GM21423 (cell line): Measurements from ENCODE around the gene TMOD3.

Source experiments
- ATAC-seq: cut with Tn5 transposase; IDR thresholded peaks from one replicate; pipeline ENCODE4 v1.9.1; 2021; ENCODE audit warnings: mild to moderate bottlenecking, moderate library complexity; ENCODE audit not compliant: unreplicated experiment

Gene TMOD3

GRCh38 chr15:51907136-51907862 lies 77.8 kb downstream of the TMOD3 start:
- no peak for ATAC-seq

DNA sequence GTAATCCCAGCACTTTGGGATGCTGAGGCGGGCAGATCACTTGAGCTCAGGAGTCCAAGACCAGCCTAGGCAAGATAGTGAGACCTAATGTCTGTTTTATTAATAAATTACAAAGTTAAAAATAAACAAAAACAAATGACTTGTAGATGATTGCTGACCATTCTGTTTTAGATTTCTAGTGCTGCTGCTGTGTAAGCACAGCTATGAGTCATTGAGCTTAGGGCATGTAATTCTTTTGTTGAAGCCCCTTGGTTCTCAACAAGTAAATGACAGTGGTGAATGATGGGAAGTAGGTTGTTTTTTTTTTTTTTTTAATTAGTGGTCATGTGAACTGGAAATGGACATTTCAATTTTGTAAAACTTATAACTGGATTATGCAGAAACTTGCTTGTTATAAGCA lies 78.9 kb downstream of the TMOD3 start:
- ATAC-seq = no peak

DNA sequence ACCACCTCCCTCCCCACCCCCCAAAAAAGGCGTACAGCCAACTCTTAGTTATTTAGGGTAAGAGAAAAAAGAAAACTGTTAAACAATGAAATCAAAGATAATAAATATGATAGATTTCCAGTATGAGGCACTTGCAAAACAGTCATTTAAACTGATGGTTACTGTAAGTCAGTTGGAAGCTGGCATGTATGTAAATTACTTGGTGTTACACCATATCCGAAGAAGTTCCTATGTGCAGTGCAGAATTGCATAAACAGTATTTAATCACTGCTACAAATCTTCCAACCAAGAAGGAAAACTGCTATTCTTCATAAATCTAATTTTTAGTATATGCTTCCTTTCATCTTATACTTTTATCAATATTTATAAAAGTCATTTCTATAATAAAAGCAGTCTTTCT lies 80.1 kb downstream of the TMOD3 start:
- no peak for ATAC-seq

DNA sequence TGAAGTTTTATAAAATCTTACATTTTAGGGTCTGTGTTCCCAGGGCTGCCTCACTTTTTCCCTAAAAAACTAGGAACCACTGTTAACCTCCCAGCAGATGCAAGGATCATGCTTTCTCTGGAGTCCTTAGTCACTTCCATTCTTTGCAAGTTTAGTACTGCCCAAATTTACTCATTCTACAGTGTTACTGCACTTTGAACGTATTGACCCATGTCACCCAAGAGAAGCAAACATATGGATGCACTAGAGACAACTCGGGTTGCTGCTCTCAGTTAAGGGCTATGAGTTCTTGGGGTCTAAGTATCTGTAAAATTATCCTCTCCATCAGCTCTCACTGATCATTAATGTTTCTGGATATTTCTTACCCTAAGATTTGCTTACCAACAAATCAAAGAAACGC lies 83.1 kb downstream of the TMOD3 start:
- no peak for ATAC-seq

GRCh38 chr15:51917493-51917892 lies 88.0 kb downstream of the TMOD3 start:
- no peak for ATAC-seq

- no peak for ATAC-seq
Measured at GRCh38 chr15:51924156-51925068, 95.0 kb downstream of the TMOD3 start.

DNA sequence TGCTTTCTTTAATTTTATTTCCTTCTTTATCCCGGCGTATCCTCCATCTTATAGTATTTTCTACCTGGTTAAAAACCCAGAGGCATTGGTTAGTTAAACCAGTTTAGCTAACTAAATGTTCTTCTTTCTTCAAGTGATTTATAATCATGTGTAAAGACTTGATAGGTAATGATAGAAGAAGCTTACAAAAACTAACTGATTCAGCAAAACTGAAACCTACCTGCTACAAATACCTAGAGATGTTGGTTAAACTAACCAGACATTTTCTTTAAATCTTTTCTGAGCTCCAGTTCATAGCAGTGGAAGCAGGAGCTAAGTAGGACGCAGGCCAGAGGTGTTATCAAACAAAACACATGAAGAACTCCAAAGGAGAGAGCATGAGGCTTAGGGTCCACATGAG lies 97.4 kb downstream of the TMOD3 start:
- ATAC-seq = no peak

- no peak for ATAC-seq
Measured at GRCh38 chr15:51931016-51931415, 101.6 kb downstream of the TMOD3 start.

GRCh38 chr15:51931638-51932037 lies 102.2 kb downstream of the TMOD3 start:
- ATAC-seq = no peak

DNA sequence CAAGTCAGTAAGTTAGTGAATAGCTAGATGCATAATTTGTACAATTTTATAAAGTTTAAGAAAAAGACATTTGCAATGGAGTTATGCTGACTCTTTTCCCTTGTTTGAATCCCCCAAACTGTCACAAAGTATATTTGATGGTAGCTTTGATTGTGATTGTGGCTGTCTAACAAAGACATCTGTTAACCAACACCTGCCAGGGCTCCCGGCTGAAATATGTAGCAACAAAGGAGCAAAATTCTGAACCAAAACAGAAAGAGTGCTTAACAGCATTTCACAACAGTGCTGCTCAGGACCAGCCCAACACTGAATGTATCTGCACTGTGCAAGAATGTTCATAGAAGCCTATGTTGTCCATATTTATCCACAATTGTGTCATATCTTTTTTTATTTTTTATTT lies 102.7 kb downstream of the TMOD3 start:
- no peak for ATAC-seq

GRCh38 chr15:51935466-51936104 lies 106.1 kb downstream of the TMOD3 start:
- peak; percentile 90 for ATAC-seq

GRCh38 chr15:51936105-51936478 lies 106.6 kb downstream of the TMOD3 start:
- no peak for ATAC-seq

DNA sequence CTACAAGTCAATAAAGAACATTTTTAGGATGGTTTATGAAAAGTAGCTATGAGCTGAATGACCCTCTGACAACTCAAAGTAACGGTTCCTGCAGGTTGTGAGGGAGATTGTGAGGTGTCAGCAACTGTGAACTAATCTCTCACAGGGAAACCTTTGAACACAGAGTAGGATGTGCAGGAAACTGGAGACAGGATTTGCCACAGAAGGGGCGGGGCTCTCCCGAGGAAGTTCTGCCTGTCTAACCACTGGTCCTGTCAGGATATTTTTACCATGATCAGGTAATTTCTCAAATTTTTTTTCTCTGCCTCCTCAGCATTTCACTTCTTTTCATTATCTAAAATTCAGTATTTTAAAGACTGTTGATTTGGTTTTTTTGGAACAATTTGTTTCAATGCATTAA lies 108.8 kb downstream of the TMOD3 start:
- no peak for ATAC-seq

GRCh38 chr15:51939216-51939615 lies 109.8 kb downstream of the TMOD3 start:
- ATAC-seq = no peak

DNA sequence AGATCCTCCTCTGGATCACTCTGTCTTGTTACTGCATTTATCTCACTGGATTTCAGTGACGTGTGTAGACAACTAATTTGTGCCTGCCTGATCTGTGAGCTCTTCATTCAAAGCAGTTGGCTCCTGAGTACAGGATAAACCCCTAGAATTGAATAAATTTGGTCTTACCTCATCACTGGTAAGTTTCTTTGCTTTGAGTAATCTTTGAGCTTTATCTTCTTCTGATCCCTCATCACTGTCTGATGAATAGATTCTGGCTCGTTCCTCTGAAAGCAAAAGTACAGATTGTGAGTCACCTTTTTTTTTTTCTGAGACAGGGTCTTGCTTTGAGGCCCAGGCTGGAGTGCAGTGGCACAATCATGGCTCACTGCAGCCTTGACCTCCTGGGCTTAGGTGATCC lies 117.7 kb downstream of the TMOD3 start:
- no peak for ATAC-seq

- ATAC-seq = no peak
Measured at GRCh38 chr15:51952805-51953204, 123.4 kb downstream of the TMOD3 start.

DNA sequence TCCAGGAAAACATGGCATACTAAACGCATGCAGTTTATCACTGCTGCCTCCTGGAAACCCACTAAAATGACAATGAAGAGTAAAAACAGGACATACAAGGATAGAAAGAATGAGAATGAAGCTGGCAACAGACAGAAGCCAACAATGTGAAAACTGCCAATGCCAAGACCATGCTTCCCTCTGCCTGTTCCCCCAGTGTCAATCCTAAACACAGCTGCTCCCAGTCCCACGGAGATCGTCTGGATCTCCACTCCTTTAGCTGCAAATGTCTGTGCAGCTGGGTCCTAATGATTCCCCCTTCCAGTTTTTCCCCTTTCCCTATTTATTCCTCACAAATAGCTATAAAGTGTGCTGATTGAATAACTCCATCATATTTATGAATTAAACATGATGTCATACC lies 126.1 kb downstream of the TMOD3 start:
- no peak for ATAC-seq
